Ishikawa (cell line): ENCODE data around the gene OR5K2.

ENCODE experiments used
- CEBPB ChIP-seq: IDR thresholded peaks from 2 replicates; pipeline ENCODE4 v1.6.1; 2012
- CREB1 ChIP-seq: IDR thresholded peaks from 2 replicates; pipeline ENCODE4 v1.6.1; 2012; ENCODE audit warnings: low read depth
- EGR1 ChIP-seq: IDR thresholded peaks from 2 replicates; pipeline ENCODE4 v1.6.1; 2012
- EP300 ChIP-seq: IDR thresholded peaks from 2 replicates; pipeline ENCODE4 v1.6.1; 2012; ENCODE audit warnings: borderline replicate concordance
- NFIC ChIP-seq: IDR thresholded peaks from 2 replicates; pipeline ENCODE4 v1.6.1; 2012
- TAF1 ChIP-seq: IDR thresholded peaks from 2 replicates; pipeline ENCODE4 v1.6.1; 2012; ENCODE audit warnings: low read depth, mild to moderate bottlenecking
- TEAD4 ChIP-seq: IDR thresholded peaks from 2 replicates; pipeline ENCODE4 v1.6.1; 2012
- TF ChIP-seq, protein P1 (sequence below): IDR thresholded peaks from 2 replicates; pipeline ENCODE4 v1.6.1; 2012

DNA sequence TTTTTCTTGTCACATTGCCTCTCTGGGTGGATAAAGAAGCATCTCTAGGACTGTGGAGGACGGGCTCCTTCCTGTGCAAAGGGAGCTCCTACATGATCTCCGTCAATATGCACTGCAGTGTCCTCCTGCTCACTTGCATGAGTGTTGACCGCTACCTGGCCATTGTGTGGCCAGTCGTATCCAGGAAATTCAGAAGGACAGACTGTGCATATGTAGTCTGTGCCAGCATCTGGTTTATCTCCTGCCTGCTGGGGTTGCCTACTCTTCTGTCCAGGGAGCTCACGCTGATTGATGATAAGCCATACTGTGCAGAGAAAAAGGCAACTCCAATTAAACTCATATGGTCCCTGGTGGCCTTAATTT, 34.8 kb downstream of the OR5K2 start:
- TF ChIP-seq EGR1: no peak
- no peak for TF ChIP-seq EP300
- no peak for TF ChIP-seq CEBPB
- TF ChIP-seq, protein P1, sequence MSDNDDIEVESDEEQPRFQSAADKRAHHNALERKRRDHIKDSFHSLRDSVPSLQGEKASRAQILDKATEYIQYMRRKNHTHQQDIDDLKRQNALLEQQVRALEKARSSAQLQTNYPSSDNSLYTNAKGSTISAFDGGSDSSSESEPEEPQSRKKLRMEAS: no peak
- TF ChIP-seq TEAD4: no peak
- no peak for TF ChIP-seq TAF1
- no peak for TF ChIP-seq NFIC
- TF ChIP-seq CREB1: no peak
